A673 (cell line): ENCODE data around the gene HOXD4. TPM values are rescaled to one million over a fixed set of nuclear protein-coding genes. Genes with fewer than 3 reads are reported as not detected.
A peak's percentile ranks its signal among the peaks of the same experiment; 100 is the strongest.

Experiments used
- BruUV-seq: library from RNA; stranded (reverse); fragments of 400-500 nt; replicated peaks from 2 replicates; lab custom pipeline; 2021; lab: Mats Ljungman, UMichigan
- CTCF ChIA-PET: fragments of 300-600 bp; sonication (Branson Sonifier 250); formaldehyde crosslinking; loops from one replicate; lab custom pipeline; 2022; ENCODE audit warnings: antibody characterized with exemption; lab: Charles Lee
- POLR2A ChIA-PET: fragments of 300-600 bp; sonication (Branson Sonifier 250); formaldehyde crosslinking; loops from one replicate; lab custom pipeline; 2022; ENCODE audit warnings: antibody characterized with exemption; ENCODE audit not compliant: low non-redundant PET; lab: Charles Lee
- DNase-seq: peaks from one replicate; pipeline ENCODE4 v3.0.0-alpha.2; 2015; ENCODE audit warnings: low spot score
- H3K27ac ChIP-seq: fragments of 200-600 bp; sonication (generic); 2 replicates; pipeline ENCODE4 v1.5.1; 2016; ENCODE audit warnings: mixed run types, low read depth, mild to moderate bottlenecking, mixed read lengths, antibody characterized with exemption, low read length; ENCODE audit not compliant: poor library complexity, severe bottlenecking
- H3K27me3 ChIP-seq: fragments of 200-600 bp; sonication (generic); replicated peaks from 2 replicates; pipeline ENCODE4 v1.6.1; 2017; ENCODE audit warnings: mixed run types, low read depth, mild to moderate bottlenecking, mixed read lengths, antibody characterized with exemption, low read length; ENCODE audit not compliant: insufficient read depth, poor library complexity
- H3K36me3 ChIP-seq: fragments of 200-600 bp; sonication (generic); 2 replicates; pipeline ENCODE4 v1.6.1; 2016; ENCODE audit warnings: mixed run types, mild to moderate bottlenecking, mixed read lengths, antibody characterized with exemption, low read length; ENCODE audit not compliant: insufficient read depth, poor library complexity, severe bottlenecking
- H3K4me1 ChIP-seq: fragments of 200-600 bp; sonication (generic); 2 replicates; pipeline ENCODE4 v1.6.1; 2017; ENCODE audit warnings: mixed run types, mild to moderate bottlenecking, mixed read lengths, antibody characterized with exemption, low read length; ENCODE audit not compliant: insufficient read depth, poor library complexity, severe bottlenecking
- H3K4me3 ChIP-seq: fragments of 200-600 bp; sonication (generic); 2 replicates; pipeline ENCODE4 v1.5.1; 2016; ENCODE audit warnings: low read depth, mixed run types, mild to moderate bottlenecking, mixed read lengths, low read length; ENCODE audit not compliant: poor library complexity, severe bottlenecking
- H3K9me3 ChIP-seq: fragments of 200-600 bp; sonication (generic); 2 replicates; pipeline ENCODE4 v1.6.1; 2016; ENCODE audit warnings: mixed run types, low read depth, mild to moderate bottlenecking, mixed read lengths, antibody characterized with exemption, low read length; ENCODE audit not compliant: poor library complexity, severe bottlenecking
- EZH2 ChIP-seq: fragments of 200-600 bp; sonication (generic); IDR thresholded peaks from 2 replicates; pipeline ENCODE4 v1.6.1; 2017; ENCODE audit warnings: borderline replicate concordance, low read depth, mild to moderate bottlenecking, mixed read lengths, antibody characterized with exemption, low read length; ENCODE audit not compliant: poor library complexity, severe bottlenecking
- intact Hi-C: fragments of 100-400 bp; cut with micrococcal nuclease; formaldehyde crosslinking; loops from one replicate; pipeline ENCODE4 v1.10.0; 2022; ENCODE audit not compliant: unreplicated experiment
- total RNA-seq: library from RNA; stranded (reverse); gene quantifications from 2 replicates; pipeline ENCODE4 v1.2.3, GENCODE V29; 2021
- TF ChIP-seq, protein P1 (sequence below): fragments of 300-800, 200-600 bp; sonication (generic); conservative IDR thresholded peaks from 2 replicates; pipeline ENCODE4 v1.5.1; 2017; ENCODE audit warnings: low read depth, mild to moderate bottlenecking, antibody characterized with exemption, low read length, moderate library complexity, mixed read lengths

Gene HOXD4
- total RNA-seq, 1 experiment from 2014 or later = 30.8 TPM

DNA sequence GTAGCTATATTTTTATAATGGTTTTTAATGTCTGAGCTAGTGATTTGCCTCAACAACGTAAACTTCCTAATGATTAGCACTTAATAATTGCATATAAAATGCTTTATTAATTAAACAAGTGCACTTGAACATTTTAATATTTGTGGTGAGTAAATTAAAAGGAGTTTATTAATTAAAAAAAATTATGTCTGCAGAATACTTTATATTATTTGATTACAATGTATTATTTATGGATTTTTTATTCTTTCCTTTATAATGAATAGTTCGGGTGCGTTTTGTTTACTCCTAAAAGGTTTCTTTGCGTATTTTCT lies 19.5 kb upstream of the HOXD4 start:
- Histone ChIP-seq H3K4me3 (peak overlapping the region; percentile 62), H3K27ac (peak overlapping the region; percentile 98), H3K9me3 (no peaks in the 10 kb centered on the region), H3K36me3 (peaks cover 4% of the 10 kb centered on the region), H3K27me3 (no peaks in the 10 kb centered on the region), H3K4me1 (peaks cover 46% of the 10 kb centered on the region)
- BruUV-seq = no TSS peak
- intact Hi-C loops = loop anchor here (2.0 kb wide), 1 partner anchor 1015 kb away; no protein-coding TSS in a partner anchor
- no peak for DNase-seq
- ChIA-PET CTCF (interaction anchor here (1.1 to 1.5 kb wide), 2 partner anchors 323 to 423 kb away, joined by 3 to 5 read pairs; no protein-coding TSS in a partner anchor), POLR2A (interaction anchor here (0.7 kb wide), 1 partner anchor 8 kb away, joined by 8 read pairs; no protein-coding TSS in a partner anchor)
- no peak for TF ChIP-seq EZH2
- TF ChIP-seq, protein P1, sequence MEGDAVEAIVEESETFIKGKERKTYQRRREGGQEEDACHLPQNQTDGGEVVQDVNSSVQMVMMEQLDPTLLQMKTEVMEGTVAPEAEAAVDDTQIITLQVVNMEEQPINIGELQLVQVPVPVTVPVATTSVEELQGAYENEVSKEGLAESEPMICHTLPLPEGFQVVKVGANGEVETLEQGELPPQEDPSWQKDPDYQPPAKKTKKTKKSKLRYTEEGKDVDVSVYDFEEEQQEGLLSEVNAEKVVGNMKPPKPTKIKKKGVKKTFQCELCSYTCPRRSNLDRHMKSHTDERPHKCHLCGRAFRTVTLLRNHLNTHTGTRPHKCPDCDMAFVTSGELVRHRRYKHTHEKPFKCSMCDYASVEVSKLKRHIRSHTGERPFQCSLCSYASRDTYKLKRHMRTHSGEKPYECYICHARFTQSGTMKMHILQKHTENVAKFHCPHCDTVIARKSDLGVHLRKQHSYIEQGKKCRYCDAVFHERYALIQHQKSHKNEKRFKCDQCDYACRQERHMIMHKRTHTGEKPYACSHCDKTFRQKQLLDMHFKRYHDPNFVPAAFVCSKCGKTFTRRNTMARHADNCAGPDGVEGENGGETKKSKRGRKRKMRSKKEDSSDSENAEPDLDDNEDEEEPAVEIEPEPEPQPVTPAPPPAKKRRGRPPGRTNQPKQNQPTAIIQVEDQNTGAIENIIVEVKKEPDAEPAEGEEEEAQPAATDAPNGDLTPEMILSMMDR = no peak

DNA sequence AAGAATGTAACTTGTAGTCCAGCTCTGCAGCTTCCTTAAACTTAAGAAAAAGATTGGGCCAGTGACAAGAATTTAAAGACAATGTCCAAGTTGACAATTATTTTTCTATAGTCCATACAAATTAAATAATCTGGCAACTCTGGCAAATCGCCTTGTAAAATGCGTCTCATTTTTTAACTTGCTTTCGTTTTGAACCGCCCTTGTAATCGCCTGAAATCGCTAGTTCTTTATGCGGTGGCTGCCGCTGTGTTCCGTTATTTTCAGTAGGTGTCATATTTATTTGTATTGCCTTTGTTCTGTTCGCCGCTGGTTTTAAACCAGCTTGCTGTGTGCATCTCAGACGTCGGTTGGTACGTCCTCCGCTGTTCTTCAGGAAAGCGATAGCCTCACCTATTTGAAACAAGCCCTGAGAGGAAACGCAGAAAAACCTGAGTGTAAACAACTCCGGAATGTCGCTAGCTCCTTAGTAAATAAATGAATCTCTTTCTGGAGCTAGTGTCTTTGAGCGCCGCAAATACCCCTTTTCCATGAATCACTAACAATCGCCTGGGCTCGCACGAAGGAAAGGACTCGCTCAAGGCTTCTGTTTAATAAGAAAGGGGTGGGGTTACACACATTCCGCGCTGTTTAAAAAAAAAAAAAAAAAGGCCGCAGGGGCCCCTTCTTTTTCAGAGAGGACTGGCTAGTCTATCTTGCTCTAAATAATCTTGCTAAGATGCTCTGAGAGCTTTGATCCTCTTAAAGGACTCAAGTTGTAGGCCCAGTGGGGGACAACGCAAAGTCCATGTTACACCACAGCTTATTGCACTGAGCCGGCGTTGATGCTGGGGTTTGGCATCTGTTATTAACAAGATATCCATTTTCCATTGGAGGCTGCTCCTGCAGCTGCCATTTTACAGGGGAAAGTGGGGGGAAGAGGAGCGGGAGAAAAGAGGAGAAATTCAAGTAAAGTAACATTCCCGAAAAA lies 18.9 kb upstream of the HOXD4 start:
- Histone ChIP-seq H3K27ac (peak overlapping the region; percentile 98), H3K4me3 (peak overlapping the region; percentile 62), H3K36me3 (peaks cover 4% of the 10 kb centered on the region), H3K4me1 (peaks cover 40% of the 10 kb centered on the region), H3K9me3 (no peaks in the 10 kb centered on the region), H3K27me3 (no peaks in the 10 kb centered on the region)
- CTCF ChIA-PET = interaction anchor here (0.7 to 1.5 kb wide), 3 partner anchors 8 to 422 kb away, joined by 3 to 5 read pairs (median 4); no protein-coding TSS in a partner anchor
- peak; percentile 83 for DNase-seq
- BruUV-seq = TSS peak; percentile 31
- no peak for TF ChIP-seq EZH2
- TF ChIP-seq, protein P1 = no peak
- POLR2A ChIA-PET = interaction anchor here (0.7 kb wide), 2 partner anchors 8 to 520 kb away, joined by 7 to 8 read pairs; no protein-coding TSS in a partner anchor
- intact Hi-C loops = no loop called here

DNA sequence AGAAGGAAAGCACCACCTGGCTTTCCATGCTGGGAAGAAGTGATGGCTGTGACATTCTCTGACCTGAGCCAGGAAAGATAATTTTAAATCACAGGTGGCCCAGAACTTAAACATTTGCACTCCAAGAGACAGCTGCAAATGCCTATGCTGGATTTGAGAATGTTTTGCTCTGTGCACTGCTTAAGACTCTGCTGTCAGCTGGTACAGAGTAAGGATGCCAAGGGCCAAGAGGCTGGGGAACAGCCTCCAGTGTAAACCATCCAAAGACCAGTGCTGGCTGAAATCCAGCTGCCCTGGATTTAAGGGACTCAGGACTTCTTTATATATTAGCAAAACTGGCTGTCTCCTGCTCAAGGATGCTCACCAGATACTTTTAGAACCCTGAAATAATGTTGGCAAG lies 18.0 kb upstream of the HOXD4 start:
- Histone ChIP-seq H3K9me3 (no peaks in the 10 kb centered on the region), H3K4me3 (peak overlapping the region; percentile 62), H3K27me3 (no peaks in the 10 kb centered on the region), H3K27ac (peak overlapping the region; percentile 98), H3K36me3 (peaks cover 4% of the 10 kb centered on the region), H3K4me1 (peaks cover 31% of the 10 kb centered on the region)
- intact Hi-C loops = no loop called here
- TF ChIP-seq EZH2 = no peak
- TF ChIP-seq, protein P1 = no peak
- peak; percentile 19 for DNase-seq
- POLR2A ChIA-PET = no interaction called here
- no TSS peak for BruUV-seq
- CTCF ChIA-PET = interaction anchor here (0.7 to 1.5 kb wide), 2 partner anchors 8 to 322 kb away, joined by 4 to 5 read pairs; no protein-coding TSS in a partner anchor
